ENCODE data around the gene TLR9.

Gene TLR9

GRCh38 chr3:52246728-52247408, 21.4 kb upstream of the TLR9 start:
- DNase-seq (ENCODE audit: low read depth, low spot score) = no peak

- no peak for DNase-seq (ENCODE audit: low read depth, low spot score)
These were observed 20.8 kb upstream of the TLR9 start for GRCh38 chr3:52246264-52246620.

DNA sequence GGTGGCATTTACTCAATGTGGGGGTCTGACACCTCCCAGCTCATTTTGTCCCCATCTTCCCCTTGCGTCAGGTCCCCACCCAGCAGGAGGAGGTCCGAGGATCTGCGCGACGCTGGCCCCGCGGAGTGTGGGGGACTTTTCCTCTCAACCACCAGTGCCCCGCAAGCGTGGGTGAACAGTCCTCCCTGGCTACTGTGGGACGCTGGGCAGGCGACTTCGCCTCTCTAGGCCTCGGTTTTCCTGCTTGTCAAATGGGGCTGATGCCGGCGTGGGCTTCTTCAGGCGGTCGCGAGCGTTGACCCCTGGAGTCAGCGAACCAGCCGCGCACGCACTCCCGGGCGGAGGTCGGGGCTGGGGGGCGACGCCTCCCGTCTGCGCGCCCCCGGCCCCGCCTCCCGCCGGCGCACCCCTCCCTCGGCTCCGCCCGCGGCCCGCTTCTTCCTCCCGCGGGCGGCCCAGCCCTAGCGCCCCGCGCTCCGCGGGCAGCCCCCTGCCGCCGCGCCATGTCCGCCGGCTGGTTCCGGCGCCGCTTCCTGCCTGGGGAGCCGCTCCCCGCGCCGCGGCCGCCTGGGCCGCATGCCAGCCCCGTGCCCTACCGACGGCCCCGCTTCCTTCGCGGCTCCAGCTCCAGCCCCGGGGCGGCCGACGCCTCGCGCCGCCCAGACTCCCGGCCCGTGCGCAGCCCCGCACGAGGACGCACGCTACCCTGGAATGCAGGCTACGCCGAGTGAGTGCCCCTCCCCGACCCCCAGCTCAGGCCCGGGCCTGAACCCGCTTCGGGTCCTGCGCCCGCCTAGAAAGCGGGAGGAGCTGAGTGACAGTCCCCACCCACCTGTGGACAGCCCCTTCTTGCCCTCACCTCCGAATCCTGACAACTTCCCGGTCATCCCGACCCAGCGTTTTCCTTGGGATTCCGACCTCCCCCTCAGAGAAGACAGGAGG, 20.1 kb upstream of the TLR9 start, which contains the start of gene PPM1M:
Gene PPM1M (plus strand): TSS at position 438 of the 942 bp plus-strand sequence. CDS start 66 bp downstream, at position 504.
- DNase-seq (ENCODE audit: low read depth, low spot score) = no peak

- no peak for DNase-seq (ENCODE audit: low read depth, low spot score)
These were observed 18.6 kb upstream of the TLR9 start for GRCh38 chr3:52243791-52244628.

DNA sequence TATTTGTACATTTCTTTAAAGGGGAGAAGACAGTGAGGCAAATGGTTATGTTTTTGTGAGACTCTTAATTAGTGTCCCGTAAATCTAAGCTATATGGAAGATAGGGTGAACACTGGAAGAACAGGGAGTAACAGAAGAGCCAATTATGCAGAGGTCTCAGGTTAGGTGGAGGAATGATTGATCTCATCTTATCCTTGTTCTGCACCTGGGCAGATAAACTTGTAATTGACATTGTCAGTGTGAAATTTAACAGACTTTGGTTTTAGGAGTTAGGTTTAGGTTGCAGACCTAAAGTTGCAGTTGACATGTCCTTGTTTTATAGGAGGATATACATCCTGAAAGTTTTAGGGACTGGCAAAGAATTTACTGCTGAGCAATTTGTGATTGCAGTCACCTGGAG, 16.6 kb upstream of the TLR9 start:
- DNase-seq (ENCODE audit: low read depth, low spot score) = no peak

GRCh38 chr3:52240886-52241370, 15.5 kb upstream of the TLR9 start:
- DNase-seq (ENCODE audit: low read depth, low spot score) = no peak

GRCh38 chr3:52240059-52240885, 14.8 kb upstream of the TLR9 start:
- no peak for DNase-seq (ENCODE audit: low read depth, low spot score)

GRCh38 chr3:52238761-52239701, 13.6 kb upstream of the TLR9 start, which contains the start of gene TWF2:
Gene TWF2 (minus strand): TSS chr3:52239158. CDS start chr3:52239016, 142 bp downstream.
- no peak for DNase-seq (ENCODE audit: low read depth, low spot score)

DNA sequence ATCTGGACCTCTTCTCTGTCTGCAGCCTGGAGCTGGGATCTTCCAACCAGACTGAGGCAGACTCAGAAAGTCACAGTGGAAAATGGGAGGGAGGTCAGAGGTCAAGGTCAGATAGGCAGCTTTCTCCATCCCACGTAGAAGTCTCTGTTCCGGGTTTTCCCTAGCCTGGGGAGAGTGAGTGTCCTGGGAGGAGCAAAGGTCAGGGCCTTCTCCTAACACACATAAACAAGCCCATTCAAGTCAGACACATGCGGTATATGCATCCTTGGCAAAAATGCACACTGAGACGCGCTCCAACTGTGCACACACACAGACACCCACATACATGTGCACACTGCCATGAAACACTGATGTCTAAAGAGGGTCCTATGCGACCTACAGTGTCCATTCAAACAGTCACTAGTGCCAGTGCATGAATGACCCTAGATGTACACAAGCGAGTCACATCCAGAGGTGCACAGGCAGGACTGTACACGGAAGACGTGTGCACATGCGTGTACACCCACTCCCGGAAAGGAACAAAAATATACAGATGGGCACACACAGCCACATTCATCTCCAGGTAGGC, 12.8 kb upstream of the TLR9 start:
- DNase-seq (ENCODE audit: low read depth, low spot score) = no peak

DNA sequence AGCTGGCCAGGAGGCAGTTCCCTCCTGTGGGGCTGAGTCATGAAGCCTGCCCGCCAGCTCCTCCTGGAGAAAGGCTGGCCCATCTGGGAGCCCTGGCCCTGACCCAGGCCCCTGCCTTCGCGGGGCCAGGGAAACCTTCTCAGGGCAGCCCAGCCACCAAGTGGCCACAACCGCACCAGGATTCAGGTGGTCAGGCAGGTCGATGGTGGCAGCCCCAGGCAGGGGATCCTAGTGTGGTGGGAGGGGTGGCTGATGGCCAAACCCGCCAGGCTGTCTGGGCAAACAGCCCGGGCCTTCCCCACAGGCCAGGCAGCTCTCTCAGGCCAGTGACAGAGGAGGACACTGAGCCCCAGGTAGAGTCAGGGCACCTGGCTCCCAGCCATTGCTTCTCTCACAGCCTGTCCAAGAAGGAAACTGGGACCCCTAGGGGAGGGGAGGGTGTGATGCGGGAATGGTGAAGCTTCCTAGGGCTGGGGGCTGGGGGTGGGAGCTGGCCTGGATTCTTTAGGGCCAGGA, 12.3 kb upstream of the TLR9 start:
- DNase-seq (ENCODE audit: low read depth, low spot score) = peak; percentile 57

GRCh38 chr3:52237006-52237656, 11.7 kb upstream of the TLR9 start:
- no peak for DNase-seq (ENCODE audit: low read depth, low spot score)

DNA sequence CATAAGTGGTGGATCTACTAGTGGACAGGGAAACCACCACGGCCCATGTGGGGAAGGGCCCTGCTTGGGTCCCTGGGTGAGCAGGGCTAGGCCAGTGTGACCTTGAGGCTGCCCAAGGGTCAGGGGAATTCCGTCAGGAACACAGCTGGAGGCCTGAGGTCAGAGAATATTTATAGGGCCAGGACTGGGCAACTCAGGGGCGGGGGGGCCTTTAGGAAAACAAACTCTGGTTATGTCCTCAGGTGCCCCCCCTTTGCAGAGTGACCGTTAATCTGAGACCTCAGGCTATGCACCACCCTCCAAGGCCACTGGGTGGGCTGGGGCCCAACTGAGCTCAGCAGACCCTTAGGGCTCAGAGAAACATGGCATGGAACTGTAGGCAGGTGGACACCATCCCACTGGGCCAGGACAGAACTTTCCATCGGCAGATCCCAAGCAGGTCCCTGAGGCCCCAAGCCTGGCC, 11.0 kb upstream of the TLR9 start:
- no peak for DNase-seq (ENCODE audit: low read depth, low spot score)

- DNase-seq (ENCODE audit: low read depth, low spot score) = no peak
These were observed 9.3 kb upstream of the TLR9 start for GRCh38 chr3:52234516-52235447.

- no peak for DNase-seq (ENCODE audit: low read depth, low spot score)
These were observed 8.5 kb upstream of the TLR9 start for GRCh38 chr3:52233968-52234367.

GRCh38 chr3:52233108-52233591, 7.7 kb upstream of the TLR9 start:
- no peak for DNase-seq (ENCODE audit: low read depth, low spot score)

DNA sequence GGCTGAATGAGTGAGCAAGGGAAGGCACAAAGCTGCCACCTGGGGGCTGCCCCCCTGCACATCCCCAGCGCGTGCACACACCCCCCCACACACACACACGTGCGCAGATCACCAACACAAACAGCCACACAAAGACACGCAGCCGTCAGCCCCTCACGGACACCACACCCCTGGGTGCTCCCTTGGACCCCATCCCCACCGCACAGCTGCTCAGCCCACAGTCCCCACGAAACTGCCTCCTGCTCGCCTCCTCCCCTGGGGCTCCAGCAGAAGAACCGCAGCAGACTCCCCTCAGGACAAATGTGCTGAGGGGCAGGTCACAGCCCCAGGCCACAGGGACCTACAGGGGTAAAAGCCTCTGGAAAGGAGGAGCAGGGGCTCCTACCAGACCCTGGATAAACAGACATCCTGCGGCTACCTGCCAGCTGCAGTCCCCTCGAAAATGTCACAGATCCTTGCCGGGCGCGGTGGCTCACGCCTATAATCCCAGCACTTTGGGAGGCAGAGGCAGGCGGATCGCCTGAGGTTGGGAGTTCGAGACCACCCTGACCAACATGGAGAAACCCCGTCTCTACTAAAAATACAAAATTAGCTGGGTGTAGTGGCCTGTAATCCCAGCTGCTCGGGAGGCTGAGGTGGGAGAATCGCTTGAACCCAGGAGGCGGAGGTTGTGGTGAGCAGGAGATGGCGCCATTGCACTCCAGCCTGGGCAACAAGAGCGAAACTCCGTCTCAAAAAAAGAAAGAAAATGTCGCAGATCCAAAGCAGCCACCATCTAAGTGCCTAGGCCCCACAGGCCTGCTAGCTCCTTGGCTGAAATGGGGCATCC, 7.0 kb upstream of the TLR9 start:
- DNase-seq (ENCODE audit: low read depth, low spot score) = no peak
